K562 (cell line): ENCODE data around the gene ANTKMT. TPM values are rescaled to one million over a fixed set of nuclear protein-coding genes. Genes with fewer than 3 reads are reported as not detected.
A peak's percentile ranks its signal among the peaks of the same experiment; 100 is the strongest.

ENCODE experiments used
- MAZ ChIP-seq, 2 experiments: fragments of 450-650 bp in 1 of 2; sonication (generic) in 1 of 2; formaldehyde crosslinking; IDR thresholded peaks in 1 of 2; conservative IDR thresholded peaks in 1 of 2; 2 replicates each; pipeline versions ENCODE4 v1.4.0 to v1.5.0; 2020; ENCODE audit warnings: mild to moderate bottlenecking in 1 of 2, missing genetic modification reagents in 1 of 2
- ZBED1 ChIP-seq: IDR thresholded peaks from 2 replicates; pipeline ENCODE4 v1.6.1; 2014
- ZNF354B ChIP-seq: fragments of 250-450 bp; sonication (Bioruptor Pico); IDR thresholded peaks from 2 replicates; pipeline ENCODE4 v1.4.0; 2020
- polyA plus RNA-seq, 8 experiments: library from polyadenylated mRNA; depleted of rRNA in 4 of 8; stranded (reverse) in 5 of 8; unstranded in 3 of 8; fragments of >200 nt; fragmentation: Nextera tagmentation in 2 of 8; fragmentation: Illumina TruSeq in 1 of 8; extraction: Ambion mirVana in 2 of 8; extraction: Trizol in 1 of 8; gene quantifications; 2 replicates each; pipeline versions ENCODE4 v1.2.1 to v1.2.3, GENCODE V29; 2011 to 2014; ENCODE audit warnings: inconsistent platforms in 1 of 8, missing spikeins in 1 of 8
- total RNA-seq, 7 experiments: library from RNA; depleted of rRNA in 6 of 7; stranded (reverse); fragments of >200 nt in 6 of 7; fragmentation: Illumina TruSeq in 2 of 7; extraction: Trizol in 2 of 7; gene quantifications; 2 replicates each; pipeline versions ENCODE4 v1.2.1 to v1.2.3, GENCODE V29; 2011 to 2021; ENCODE audit warnings: low replicate concordance in 1 of 7
- TF ChIP-seq, protein P1 (sequence below), 2 experiments: fragments of 450-650 bp; formaldehyde crosslinking in 1 of 2; IDR thresholded peaks; 2 replicates each; pipeline versions ENCODE4 v1.4.0 to v1.6.1; 2014 to 2020; ENCODE audit warnings: mild to moderate bottlenecking in 2 of 2, borderline replicate concordance in 1 of 2, low read depth in 1 of 2
- TF ChIP-seq, protein P2 (sequence below), 2 experiments: fragments of 450-650 bp; IDR thresholded peaks; 2 replicates each; pipeline ENCODE4 v1.6.1; 2018; ENCODE audit warnings: mild to moderate bottlenecking in 2 of 2, low read depth in 1 of 2; ENCODE audit not compliant: partially characterized antibody in 2 of 2
- TF ChIP-seq, protein P3 (sequence below): fragments of 200-800 bp; sonication (Bioruptor generic); IDR thresholded peaks from 2 replicates; pipeline ENCODE4 v1.6.1; 2017; ENCODE audit warnings: missing genetic modification characterization, missing compliant biosample characterization
- TF ChIP-seq, protein P4 (sequence below): sonication (generic); formaldehyde crosslinking; IDR thresholded peaks from 2 replicates; pipeline ENCODE4 v1.8.0; 2022; ENCODE audit warnings: missing genetic modification reagents, mild to moderate bottlenecking, moderate library complexity, borderline replicate concordance
- TF ChIP-seq, protein P5 (sequence below): sonication (generic); formaldehyde crosslinking; IDR thresholded peaks from 2 replicates; pipeline ENCODE4 v1.8.1; 2023; ENCODE audit warnings: mild to moderate bottlenecking, missing genetic modification reagents

The ANTKMT gene
- total and polyA plus RNA-seq, 9 of the 15 experiments (the other 6 are each of a cell fraction or from before 2014, with no cell fraction given) = 0.58 to 217 (median 19.1) TPM

DNA sequence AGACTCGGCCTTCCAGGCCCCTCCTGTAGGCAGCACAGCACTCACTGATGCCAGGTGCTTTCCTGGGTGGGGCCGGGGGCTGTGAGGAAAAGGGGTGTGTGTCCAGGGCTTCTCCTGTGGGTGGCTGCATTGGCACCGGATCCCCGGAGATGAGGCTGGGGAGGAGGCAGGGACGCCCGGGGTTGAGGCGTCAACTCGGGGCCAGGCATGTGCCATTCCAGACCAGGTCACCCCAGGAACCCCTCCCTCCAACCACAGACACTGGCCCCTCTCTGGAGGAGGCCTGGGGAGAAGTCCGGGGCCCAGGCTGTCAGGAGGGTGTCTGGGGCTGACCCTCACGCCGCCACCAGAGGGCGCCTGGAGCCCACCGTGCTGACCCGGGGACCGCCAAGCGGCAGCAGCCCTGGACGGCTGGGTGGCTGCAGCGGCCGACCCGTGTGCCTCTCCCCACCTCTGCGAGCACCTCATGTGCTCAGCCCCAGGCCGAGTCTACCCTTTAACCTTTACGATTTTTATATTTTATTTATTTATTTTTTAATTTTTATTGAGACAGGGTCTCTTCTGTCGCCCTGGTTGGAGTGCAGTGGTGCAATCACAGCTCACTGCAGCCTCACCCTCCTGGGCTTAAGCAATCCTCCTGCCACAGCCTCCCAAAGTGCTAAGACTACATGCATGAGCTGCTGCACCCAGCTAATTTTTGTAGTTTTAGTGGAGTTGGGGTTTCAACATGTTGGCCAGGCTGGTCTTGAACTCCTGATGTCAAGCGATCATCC, 9.2 kb upstream of the ANTKMT start (continued):
- TF ChIP-seq, protein P1, sequence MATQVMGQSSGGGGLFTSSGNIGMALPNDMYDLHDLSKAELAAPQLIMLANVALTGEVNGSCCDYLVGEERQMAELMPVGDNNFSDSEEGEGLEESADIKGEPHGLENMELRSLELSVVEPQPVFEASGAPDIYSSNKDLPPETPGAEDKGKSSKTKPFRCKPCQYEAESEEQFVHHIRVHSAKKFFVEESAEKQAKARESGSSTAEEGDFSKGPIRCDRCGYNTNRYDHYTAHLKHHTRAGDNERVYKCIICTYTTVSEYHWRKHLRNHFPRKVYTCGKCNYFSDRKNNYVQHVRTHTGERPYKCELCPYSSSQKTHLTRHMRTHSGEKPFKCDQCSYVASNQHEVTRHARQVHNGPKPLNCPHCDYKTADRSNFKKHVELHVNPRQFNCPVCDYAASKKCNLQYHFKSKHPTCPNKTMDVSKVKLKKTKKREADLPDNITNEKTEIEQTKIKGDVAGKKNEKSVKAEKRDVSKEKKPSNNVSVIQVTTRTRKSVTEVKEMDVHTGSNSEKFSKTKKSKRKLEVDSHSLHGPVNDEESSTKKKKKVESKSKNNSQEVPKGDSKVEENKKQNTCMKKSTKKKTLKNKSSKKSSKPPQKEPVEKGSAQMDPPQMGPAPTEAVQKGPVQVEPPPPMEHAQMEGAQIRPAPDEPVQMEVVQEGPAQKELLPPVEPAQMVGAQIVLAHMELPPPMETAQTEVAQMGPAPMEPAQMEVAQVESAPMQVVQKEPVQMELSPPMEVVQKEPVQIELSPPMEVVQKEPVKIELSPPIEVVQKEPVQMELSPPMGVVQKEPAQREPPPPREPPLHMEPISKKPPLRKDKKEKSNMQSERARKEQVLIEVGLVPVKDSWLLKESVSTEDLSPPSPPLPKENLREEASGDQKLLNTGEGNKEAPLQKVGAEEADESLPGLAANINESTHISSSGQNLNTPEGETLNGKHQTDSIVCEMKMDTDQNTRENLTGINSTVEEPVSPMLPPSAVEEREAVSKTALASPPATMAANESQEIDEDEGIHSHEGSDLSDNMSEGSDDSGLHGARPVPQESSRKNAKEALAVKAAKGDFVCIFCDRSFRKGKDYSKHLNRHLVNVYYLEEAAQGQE (IDR thresholded peaks at IDR 0.05; ENCODE audit: borderline replicate concordance) = peak; percentile 83
- TF ChIP-seq, protein P1 (CRISPR knock-in tag; IDR thresholded peaks at IDR 0.05; ENCODE audit: low read depth) = no peak
- TF ChIP-seq, protein P2, sequence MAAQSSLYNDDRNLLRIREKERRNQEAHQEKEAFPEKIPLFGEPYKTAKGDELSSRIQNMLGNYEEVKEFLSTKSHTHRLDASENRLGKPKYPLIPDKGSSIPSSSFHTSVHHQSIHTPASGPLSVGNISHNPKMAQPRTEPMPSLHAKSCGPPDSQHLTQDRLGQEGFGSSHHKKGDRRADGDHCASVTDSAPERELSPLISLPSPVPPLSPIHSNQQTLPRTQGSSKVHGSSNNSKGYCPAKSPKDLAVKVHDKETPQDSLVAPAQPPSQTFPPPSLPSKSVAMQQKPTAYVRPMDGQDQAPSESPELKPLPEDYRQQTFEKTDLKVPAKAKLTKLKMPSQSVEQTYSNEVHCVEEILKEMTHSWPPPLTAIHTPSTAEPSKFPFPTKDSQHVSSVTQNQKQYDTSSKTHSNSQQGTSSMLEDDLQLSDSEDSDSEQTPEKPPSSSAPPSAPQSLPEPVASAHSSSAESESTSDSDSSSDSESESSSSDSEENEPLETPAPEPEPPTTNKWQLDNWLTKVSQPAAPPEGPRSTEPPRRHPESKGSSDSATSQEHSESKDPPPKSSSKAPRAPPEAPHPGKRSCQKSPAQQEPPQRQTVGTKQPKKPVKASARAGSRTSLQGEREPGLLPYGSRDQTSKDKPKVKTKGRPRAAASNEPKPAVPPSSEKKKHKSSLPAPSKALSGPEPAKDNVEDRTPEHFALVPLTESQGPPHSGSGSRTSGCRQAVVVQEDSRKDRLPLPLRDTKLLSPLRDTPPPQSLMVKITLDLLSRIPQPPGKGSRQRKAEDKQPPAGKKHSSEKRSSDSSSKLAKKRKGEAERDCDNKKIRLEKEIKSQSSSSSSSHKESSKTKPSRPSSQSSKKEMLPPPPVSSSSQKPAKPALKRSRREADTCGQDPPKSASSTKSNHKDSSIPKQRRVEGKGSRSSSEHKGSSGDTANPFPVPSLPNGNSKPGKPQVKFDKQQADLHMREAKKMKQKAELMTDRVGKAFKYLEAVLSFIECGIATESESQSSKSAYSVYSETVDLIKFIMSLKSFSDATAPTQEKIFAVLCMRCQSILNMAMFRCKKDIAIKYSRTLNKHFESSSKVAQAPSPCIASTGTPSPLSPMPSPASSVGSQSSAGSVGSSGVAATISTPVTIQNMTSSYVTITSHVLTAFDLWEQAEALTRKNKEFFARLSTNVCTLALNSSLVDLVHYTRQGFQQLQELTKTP (IDR thresholded peaks at IDR 0.05; ENCODE audit: low read depth in 1 of 2, partially characterized antibody in 2 of 2) = no peak
- no peak for TF ChIP-seq ZBED1
- TF ChIP-seq ZNF354B (CRISPR knock-in tag) = no peak
- TF ChIP-seq MAZ (CRISPR knock-in tag; conservative IDR thresholded peaks at IDR 0.05 in 1 of 2, IDR thresholded peaks at IDR 0.05 in 1 of 2) = peak in 1 of 2 experiments; percentile 73; a peak in 2 of 4 replicates
- TF ChIP-seq, protein P3, sequence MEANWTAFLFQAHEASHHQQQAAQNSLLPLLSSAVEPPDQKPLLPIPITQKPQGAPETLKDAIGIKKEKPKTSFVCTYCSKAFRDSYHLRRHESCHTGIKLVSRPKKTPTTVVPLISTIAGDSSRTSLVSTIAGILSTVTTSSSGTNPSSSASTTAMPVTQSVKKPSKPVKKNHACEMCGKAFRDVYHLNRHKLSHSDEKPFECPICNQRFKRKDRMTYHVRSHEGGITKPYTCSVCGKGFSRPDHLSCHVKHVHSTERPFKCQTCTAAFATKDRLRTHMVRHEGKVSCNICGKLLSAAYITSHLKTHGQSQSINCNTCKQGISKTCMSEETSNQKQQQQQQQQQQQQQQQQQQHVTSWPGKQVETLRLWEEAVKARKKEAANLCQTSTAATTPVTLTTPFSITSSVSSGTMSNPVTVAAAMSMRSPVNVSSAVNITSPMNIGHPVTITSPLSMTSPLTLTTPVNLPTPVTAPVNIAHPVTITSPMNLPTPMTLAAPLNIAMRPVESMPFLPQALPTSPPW (CRISPR knock-in tag) = peak; percentile 37; the same call in 1 of the 2 replicates
- TF ChIP-seq, protein P4, sequence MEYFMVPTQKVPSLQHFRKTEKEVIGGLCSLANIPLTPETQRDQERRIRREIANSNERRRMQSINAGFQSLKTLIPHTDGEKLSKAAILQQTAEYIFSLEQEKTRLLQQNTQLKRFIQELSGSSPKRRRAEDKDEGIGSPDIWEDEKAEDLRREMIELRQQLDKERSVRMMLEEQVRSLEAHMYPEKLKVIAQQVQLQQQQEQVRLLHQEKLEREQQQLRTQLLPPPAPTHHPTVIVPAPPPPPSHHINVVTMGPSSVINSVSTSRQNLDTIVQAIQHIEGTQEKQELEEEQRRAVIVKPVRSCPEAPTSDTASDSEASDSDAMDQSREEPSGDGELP (CRISPR knock-in tag) = peak; percentile 70
- TF ChIP-seq, protein P5, sequence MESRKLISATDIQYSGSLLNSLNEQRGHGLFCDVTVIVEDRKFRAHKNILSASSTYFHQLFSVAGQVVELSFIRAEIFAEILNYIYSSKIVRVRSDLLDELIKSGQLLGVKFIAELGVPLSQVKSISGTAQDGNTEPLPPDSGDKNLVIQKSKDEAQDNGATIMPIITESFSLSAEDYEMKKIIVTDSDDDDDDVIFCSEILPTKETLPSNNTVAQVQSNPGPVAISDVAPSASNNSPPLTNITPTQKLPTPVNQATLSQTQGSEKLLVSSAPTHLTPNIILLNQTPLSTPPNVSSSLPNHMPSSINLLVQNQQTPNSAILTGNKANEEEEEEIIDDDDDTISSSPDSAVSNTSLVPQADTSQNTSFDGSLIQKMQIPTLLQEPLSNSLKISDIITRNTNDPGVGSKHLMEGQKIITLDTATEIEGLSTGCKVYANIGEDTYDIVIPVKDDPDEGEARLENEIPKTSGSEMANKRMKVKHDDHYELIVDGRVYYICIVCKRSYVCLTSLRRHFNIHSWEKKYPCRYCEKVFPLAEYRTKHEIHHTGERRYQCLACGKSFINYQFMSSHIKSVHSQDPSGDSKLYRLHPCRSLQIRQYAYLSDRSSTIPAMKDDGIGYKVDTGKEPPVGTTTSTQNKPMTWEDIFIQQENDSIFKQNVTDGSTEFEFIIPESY (CRISPR knock-in tag) = peak; percentile 64
